ENCODE measurements around the gene TMEM62.

Gene TMEM62

GRCh38 chr15:43135351-43135750 is 2.0 kb downstream of the TMEM62 start:
- TF ChIP-seq GATA2 (IDR thresholded peaks at IDR 0.05; ENCODE audit: low read depth, low read length), result no peak
- TF ChIP-seq GATA3 (IDR thresholded peaks at IDR 0.05; ENCODE audit: low read depth, low read length), result no peak

DNA sequence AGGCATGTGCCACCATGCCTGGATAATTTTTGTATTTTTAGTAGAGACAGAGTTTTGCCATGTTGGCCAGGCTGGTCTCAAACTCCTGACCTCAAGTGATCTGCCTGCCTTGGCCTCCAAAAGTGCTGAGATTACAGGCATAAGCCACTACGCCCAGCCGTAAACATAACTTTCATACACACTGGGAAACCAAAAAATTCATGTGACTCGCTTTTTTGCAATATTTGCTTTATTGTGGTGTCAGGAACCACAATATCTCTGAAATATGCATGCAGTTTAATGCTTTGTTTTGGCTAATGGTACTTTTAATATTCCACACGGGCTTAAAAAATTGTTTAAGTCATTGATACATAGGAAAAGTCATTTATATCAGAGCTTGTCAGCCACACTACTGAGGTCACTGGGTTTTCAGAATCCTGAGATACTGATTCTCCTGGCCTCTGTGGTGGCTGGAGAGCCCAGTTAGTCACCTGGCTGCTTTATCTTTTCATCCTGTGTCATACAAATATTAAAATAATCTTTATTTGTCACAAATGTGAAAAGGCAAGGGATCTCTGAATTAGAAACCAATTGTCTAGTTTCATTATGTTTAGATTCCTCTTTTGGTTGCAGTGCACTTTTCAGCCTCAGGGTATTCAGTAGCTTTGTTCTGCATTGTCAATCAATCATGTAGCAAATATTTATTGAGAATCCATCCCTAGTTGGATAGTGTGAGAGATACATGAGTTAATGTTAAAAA is 10.0 kb downstream of the TMEM62 start:
- TF ChIP-seq GATA2 (IDR thresholded peaks at IDR 0.05; ENCODE audit: low read depth, low read length) (no peak), GATA3 (IDR thresholded peaks at IDR 0.05; ENCODE audit: low read depth, low read length) (no peak)

- TF ChIP-seq GATA3 (IDR thresholded peaks at IDR 0.05; ENCODE audit: low read depth, low read length) (no peak), GATA2 (IDR thresholded peaks at IDR 0.05; ENCODE audit: low read depth, low read length) (no peak)
Measured at GRCh38 chr15:43144512-43144911, 11.1 kb downstream of the TMEM62 start.

DNA sequence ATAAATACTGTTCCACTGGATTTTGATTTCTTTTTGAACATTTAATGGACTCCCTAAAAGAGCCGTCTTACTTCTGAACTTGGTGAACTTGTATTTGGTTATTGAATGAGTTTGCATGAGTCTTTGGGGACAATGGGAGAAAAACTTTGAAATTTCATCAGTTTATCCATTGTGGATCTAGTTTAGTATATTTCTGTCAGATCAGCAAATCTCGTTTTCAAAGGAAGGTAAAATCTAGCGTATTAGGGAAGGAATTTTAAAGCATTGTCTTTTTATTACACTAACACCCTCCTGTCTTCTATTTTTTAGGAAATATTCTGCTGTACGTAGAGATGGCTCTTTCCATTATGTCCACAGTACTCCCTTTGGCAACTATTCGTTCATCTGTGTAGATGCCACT is 12.8 kb downstream of the TMEM62 start:
- TF ChIP-seq GATA3 (IDR thresholded peaks at IDR 0.05; ENCODE audit: low read depth, low read length) (no peak), GATA2 (IDR thresholded peaks at IDR 0.05; ENCODE audit: low read depth, low read length) (no peak)

- TF ChIP-seq GATA3 (IDR thresholded peaks at IDR 0.05; ENCODE audit: low read depth, low read length) (no peak), GATA2 (IDR thresholded peaks at IDR 0.05; ENCODE audit: low read depth, low read length) (no peak)
Measured at GRCh38 chr15:43150191-43150929, 17.0 kb downstream of the TMEM62 start.

GRCh38 chr15:43151688-43152087 is 18.3 kb downstream of the TMEM62 start:
- TF ChIP-seq GATA3 (IDR thresholded peaks at IDR 0.05; ENCODE audit: low read depth, low read length), result no peak
- TF ChIP-seq GATA2 (IDR thresholded peaks at IDR 0.05; ENCODE audit: low read depth, low read length), result no peak

DNA sequence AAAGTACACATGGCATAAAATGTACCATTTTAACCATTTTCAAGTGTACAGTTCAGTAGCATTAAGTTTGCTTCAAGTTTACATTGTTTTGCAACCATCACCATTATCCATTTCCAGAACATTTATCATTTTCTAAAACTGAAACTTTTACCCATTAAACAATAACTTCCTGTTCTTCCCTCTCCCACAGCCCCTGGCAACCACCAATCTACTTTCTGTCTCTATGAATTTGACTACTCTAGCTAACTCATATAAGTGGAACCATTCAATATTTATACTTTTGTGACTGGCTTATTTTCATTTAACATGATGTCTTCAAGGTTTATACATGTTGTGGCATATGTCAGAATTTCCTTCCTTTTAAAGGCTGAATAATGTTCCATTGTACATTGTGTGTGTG is 19.9 kb downstream of the TMEM62 start:
- TF ChIP-seq GATA2 (IDR thresholded peaks at IDR 0.05; ENCODE audit: low read depth, low read length), result no peak
- no peak for TF ChIP-seq GATA3 (IDR thresholded peaks at IDR 0.05; ENCODE audit: low read depth, low read length)

DNA sequence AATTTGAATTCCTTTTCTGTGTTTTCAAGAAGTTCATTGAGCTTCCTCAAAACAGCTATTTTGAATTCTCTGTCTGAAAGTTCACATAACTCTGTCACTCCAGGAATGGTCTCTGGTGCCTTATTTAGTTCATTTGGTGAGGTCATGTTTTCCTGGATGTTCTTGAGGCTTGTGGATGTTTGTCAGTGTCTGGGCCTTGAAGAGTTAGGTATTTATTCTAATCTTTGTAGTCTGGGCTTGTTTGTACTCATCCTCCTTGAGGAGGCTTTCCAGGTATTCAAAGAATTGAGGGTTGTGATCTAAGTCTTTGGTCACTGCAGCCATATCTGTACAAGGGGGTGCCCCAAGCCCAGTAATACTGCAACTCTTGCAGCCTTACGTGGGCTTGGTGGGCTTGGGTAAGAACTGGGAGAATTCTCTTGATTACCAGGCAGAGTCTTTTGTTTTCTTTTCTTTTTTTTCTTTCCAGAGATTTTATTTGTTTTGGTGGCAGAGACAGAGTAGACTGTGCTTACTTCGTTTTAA is 32.5 kb downstream of the TMEM62 start:
- no peak for TF ChIP-seq GATA2 (IDR thresholded peaks at IDR 0.05; ENCODE audit: low read depth, low read length)
- no peak for TF ChIP-seq GATA3 (IDR thresholded peaks at IDR 0.05; ENCODE audit: low read depth, low read length)

GRCh38 chr15:43168192-43169107 is 35.1 kb downstream of the TMEM62 start:
- TF ChIP-seq GATA3 (IDR thresholded peaks at IDR 0.05; ENCODE audit: low read depth, low read length), result no peak
- no peak for TF ChIP-seq GATA2 (IDR thresholded peaks at IDR 0.05; ENCODE audit: low read depth, low read length)

DNA sequence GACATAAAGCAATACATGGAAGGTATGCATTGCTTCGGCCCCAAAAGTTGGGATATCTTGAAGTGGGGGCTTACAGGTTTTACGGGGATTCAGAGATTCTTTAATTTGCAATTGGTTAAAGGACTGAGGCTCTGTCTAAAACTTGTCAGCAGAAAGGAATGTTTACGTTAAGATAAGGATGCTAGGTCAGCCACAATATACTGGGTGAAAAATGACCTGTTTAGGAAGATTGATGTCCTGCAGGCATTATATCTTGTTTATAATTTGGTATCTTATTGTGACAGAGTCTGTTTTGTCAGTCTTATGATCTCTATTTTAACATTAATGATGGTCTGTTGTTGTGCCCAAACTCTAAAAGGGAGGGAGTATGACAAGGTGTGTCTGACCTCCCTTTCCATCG is 36.5 kb downstream of the TMEM62 start:
- TF ChIP-seq GATA2 (IDR thresholded peaks at IDR 0.05; ENCODE audit: low read depth, low read length) (no peak), GATA3 (IDR thresholded peaks at IDR 0.05; ENCODE audit: low read depth, low read length) (no peak)

DNA sequence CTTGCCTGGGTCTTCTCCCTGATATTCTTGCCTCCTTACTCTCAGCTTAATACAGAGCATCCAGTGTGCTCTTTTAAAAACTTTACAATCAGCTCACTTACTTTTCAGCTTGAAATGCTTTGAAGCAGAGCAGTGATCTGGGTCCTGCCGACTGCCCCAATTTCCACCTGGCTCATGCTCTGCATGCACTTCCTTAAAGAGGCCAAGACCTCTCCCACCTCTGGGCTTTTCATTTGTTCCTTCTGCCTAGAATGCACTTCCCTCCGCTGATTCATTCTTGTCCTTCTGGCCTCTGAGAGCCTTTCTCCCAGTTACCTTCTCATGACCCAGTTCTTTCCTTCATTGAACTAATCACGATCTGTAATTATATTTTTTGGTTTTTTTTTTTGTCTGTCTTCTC is 49.9 kb downstream of the TMEM62 start:
- no peak for TF ChIP-seq GATA3 (IDR thresholded peaks at IDR 0.05; ENCODE audit: low read depth, low read length)
- no peak for TF ChIP-seq GATA2 (IDR thresholded peaks at IDR 0.05; ENCODE audit: low read depth, low read length)

- no peak for TF ChIP-seq GATA2 (IDR thresholded peaks at IDR 0.05; ENCODE audit: low read depth, low read length)
- no peak for TF ChIP-seq GATA3 (IDR thresholded peaks at IDR 0.05; ENCODE audit: low read depth, low read length)
Measured at GRCh38 chr15:43184407-43185124, 51.2 kb downstream of the TMEM62 start.
